ENCODE data around the gene FAM20A. TPM values are rescaled to one million over a fixed set of nuclear protein-coding genes. Genes with fewer than 3 reads are reported as not detected.

The FAM20A gene
- total and polyA plus RNA-seq, 2 of the 8 experiments (the other 6 are each of a cell fraction or from before 2014, with no cell fraction given): 3.6 to 11.9 TPM

GRCh38 chr17:68588362-68588761, 12.8 kb downstream of the FAM20A start (continued):
- TF ChIP-seq CHD7 (IDR thresholded peaks at IDR 0.05; ENCODE audit: insufficient replicate concordance, low read length) (no peak), JUN (IDR thresholded peaks at IDR 0.05; ENCODE audit: low read depth, low read length) (no peak), KDM1A (IDR thresholded peaks at IDR 0.05; ENCODE audit: borderline replicate concordance, low read length) (no peak), HDAC2 (IDR thresholded peaks at IDR 0.05; ENCODE audit: borderline replicate concordance in 1 of 2, low read depth in 2 of 2, low read length in 2 of 2) (no peak), POLR2A (IDR thresholded peaks at IDR 0.05; ENCODE audit: control extremely low read depth in 1 of 2, low read depth in 2 of 2, low read length in 2 of 2) (no peak), RFX5 (IDR thresholded peaks at IDR 0.05; ENCODE audit: borderline replicate concordance, low read depth, low read length) (no peak), TBP (IDR thresholded peaks at IDR 0.05; ENCODE audit: low read depth, low read length) (no peak), HDAC6 (IDR thresholded peaks at IDR 0.05; ENCODE audit: low read depth, low read length) (no peak), EP300 (IDR thresholded peaks at IDR 0.05; ENCODE audit: borderline replicate concordance in 1 of 2, low read depth in 2 of 2, low read length in 2 of 2) (no peak)
